Measurements from ENCODE around the gene SLC12A7.

- TF ChIP-seq CTCF (IDR thresholded peaks at IDR 0.05 in 8 of 11, conservative IDR thresholded peaks at IDR 0.05 in 3 of 11) (no peak), POLR2A (IDR thresholded peaks at IDR 0.05) (no peak), POLR2AphosphoS5 (IDR thresholded peaks at IDR 0.05) (peak in 2 of 3 donors; percentile 27 to 31)
Observed at GRCh38 chr5:1073239-1074102, 38.4 kb downstream of the SLC12A7 start.

Data from spleen (tissue), 7 donors.